Bronchial epithelial cell (primary cell): ENCODE data around the gene TYROBP. TPM values are rescaled to one million over a fixed set of nuclear protein-coding genes. Genes with fewer than 3 reads are reported as not detected.

Experiments used
- DNase-seq: peaks from one replicate; pipeline ENCODE4 v3.0.0-alpha.2; 2010; ENCODE audit warnings: low read depth
- FAIRE-seq: peaks from 2 replicates; lab custom pipeline; 2011; peaks lifted over from hg19 to GRCh38; lab: Jason Lieb, UNC
- H3K27me3 ChIP-seq: 2 replicates; pipeline ENCODE4 v1.5.1; 2011; ENCODE audit warnings: low read length; ENCODE audit not compliant: control insufficient read depth, insufficient read depth
- H3K36me3 ChIP-seq: 2 replicates; pipeline ENCODE4 v1.5.1; 2011; ENCODE audit warnings: low read length; ENCODE audit not compliant: control insufficient read depth, insufficient read depth
- H3K4me3 ChIP-seq: 2 replicates; pipeline ENCODE4 v1.5.1; 2011; ENCODE audit warnings: mild to moderate bottlenecking, low read depth, low read length, control low read depth
- CTCF ChIP-seq: IDR thresholded peaks from 2 replicates; pipeline ENCODE4 v1.5.1; 2011; ENCODE audit warnings: mild to moderate bottlenecking, moderate library complexity, low read length, control low read depth, inconsistent platforms; ENCODE audit not compliant: insufficient read depth, severe bottlenecking
- total RNA-seq: library from RNA; depleted of rRNA; stranded (reverse); fragments of >200 nt; gene quantifications from 2 replicates; pipeline ENCODE4 v1.2.1, GENCODE V29; 2014

TYROBP gene
- total RNA-seq, 1 donor from 2014 or later: not detected

DNA sequence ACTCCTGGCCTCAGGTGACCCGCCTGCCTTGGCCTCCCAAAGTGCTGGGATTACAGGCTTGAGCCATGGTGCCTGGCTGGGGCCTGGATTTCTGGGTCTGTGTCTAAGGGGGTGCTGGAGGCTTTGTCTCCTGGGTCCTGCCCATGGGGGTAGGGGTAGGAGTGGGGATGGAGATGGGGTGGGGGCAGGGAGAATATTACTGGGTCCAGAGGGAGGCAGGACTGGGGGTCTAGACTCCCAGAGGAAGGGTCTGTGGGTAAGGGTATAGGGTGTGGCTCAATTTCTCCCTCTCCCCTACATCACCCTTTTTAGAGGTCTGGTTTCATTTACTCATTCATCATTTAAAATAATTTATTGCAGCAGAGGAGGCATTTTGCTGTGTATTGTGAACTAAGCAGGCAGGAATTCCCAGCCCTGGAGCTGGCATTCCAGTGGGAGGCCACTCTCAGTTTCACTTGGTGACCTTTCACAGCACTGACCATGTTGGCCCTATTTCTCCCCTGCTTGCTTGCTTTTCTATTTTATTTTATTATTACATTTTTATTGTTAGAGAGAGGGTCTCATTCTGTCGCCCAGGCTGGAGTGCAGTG, 6.9 kb downstream of the TYROBP start:
- Histone ChIP-seq H3K36me3 (peaks cover 12% of the 10 kb centered on the region), H3K27me3 (no peaks in the 10 kb centered on the region), H3K4me3 (no peak overlapping the region)
- no peak for DNase-seq
- TF ChIP-seq CTCF: no peak
- no peak for FAIRE-seq

DNA sequence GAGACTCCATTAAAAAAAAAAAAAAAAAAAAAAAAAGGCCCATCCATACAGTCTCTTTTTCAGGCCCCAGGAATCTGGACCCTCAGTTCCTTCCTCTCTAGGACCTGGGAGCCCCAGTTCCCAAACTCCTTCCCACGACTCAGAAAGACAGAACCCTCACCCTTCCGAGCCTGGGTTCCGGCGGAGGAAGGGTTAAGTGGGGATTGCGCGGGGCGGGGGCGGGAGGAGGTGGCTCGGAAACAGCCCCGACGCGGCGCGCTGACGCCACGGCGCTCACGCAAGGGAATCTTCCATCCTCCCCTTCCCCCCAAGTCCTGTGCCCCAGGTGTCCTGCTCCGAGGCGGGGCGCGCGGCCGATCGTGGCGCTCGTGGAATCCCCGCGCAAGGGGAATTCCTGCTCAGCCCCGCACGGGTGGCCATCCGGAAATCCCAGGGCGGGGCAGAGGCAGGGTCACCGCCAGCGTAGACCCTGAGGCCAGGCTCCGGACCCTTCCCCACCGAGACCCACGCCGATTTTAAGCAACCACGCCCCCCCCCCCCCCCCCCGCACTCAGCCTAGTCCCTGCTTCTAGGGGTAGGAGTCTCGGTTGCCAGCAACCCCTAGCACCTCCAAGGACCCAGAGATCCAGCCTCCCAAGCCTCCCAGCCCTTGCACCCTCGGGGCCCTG, 8.4 kb downstream of the TYROBP start:
- DNase-seq (peak; percentile 68), FAIRE-seq (no peak)
- H3K36me3 ChIP-seq: peaks cover 15% of the 10 kb centered on the region
- H3K27me3 ChIP-seq: no peaks in the 10 kb centered on the region
- peak overlapping the region; percentile 56 for H3K4me3 ChIP-seq
- TF ChIP-seq CTCF: no peak

- no peak for TF ChIP-seq CTCF
- no peak for FAIRE-seq
- H3K4me3 ChIP-seq: peak overlapping the region; percentile 56
These were observed 9.6 kb downstream of the TYROBP start for GRCh38 chr19:35898499-35898809.

DNA sequence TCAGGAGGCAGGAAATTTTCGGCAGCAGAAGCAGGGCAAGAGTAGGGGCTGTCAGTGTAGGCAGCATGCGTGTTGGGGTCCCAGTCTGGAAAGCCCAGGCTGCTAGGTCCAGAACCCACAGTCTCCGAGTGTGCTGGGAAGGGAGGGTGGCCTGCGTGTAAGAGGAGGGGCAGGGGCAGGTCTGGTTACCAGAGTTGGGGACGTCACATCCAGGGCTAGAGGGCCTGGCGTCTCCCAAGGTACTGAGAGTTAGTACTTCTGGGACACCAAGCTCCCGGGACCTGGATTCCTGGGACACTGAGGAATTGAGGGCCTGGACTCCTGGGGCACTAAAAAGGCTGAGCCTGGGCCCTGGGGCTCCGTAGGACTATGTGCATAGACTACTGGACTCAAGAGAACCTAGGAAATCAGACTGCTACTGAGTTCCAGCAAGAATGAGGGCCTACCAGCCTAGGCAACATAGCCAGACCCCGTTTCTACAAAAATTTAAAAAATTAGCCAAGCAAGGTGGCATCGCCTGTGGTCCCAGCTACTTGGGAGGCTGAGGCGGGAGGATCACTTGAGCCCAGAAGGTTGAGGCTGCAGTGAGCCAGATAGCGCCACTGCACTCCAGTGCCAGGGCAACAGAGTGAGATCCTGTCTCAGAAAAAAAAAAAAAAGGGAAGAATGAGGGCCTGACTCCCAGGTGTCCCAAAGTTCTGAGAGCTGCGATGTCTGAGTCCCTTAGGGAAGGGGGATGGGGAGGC, 10.2 kb downstream of the TYROBP start:
- Histone ChIP-seq H3K36me3 (peaks cover 15% of the 10 kb centered on the region), H3K27me3 (no peaks in the 10 kb centered on the region), H3K4me3 (peak overlapping the region; percentile 56)
- no peak for FAIRE-seq
- TF ChIP-seq CTCF: no peak
- DNase-seq: no peak

More at GRCh38 chr19:35898499-35898809, 9.6 kb downstream of the TYROBP start:
- DNase-seq: no peak
- Histone ChIP-seq H3K36me3 (peaks cover 15% of the 10 kb centered on the region), H3K27me3 (no peaks in the 10 kb centered on the region)

GRCh38 chr19:35896643-35897040, 11.5 kb downstream of the TYROBP start:
- H3K36me3 ChIP-seq: peaks cover 15% of the 10 kb centered on the region
- H3K4me3 ChIP-seq: no peak overlapping the region
- no peak for TF ChIP-seq CTCF
- DNase-seq (no peak), FAIRE-seq (no peak)
- H3K27me3 ChIP-seq: no peaks in the 10 kb centered on the region
